HEK293 (cell line): ENCODE data around the gene DLX4.

Experiments
- CTCF ChIA-PET: fragments of 350-600 bp; formaldehyde crosslinking; extraction: SDS; loops from one replicate; lab custom pipeline; 2021; ENCODE audit warnings: antibody characterized with exemption; lab: Yijun Ruan, JAX
- POLR2A ChIA-PET: fragments of 300-600 bp; formaldehyde crosslinking; extraction: SDS; loops from one replicate; lab custom pipeline; 2020; ENCODE audit warnings: antibody characterized with exemption, inconsistent platforms; lab: Yijun Ruan, JAX
- H3K27ac ChIP-seq: fragments of 200-500 bp; sonication (Bioruptor generic); 2 replicates; pipeline ENCODE4 v1.5.1; 2014; ENCODE audit warnings: low read depth, low read length, control low read depth, inconsistent platforms; ENCODE audit errors: extremely low read depth
- H3K36me3 ChIP-seq, 2 experiments: fragments of 200-500 bp in 1 of 2; sonication (Bioruptor generic) in 1 of 2; 1 replicate in 1 of 2; 2 replicates in 1 of 2; pipeline ENCODE4 v1.5.1; 2014 to 2017; ENCODE audit warnings: inconsistent platforms in 2 of 2, low read length in 2 of 2; ENCODE audit not compliant: control insufficient read depth in 2 of 2, insufficient read depth in 1 of 2
- H3K4me1 ChIP-seq: fragments of 200-500 bp; sonication (Bioruptor generic); 2 replicates; pipeline ENCODE4 v1.5.1; 2014; ENCODE audit warnings: mild to moderate bottlenecking, low read length, inconsistent platforms; ENCODE audit not compliant: control insufficient read depth, insufficient read depth
- H3K4me3 ChIP-seq: 2 replicates; pipeline ENCODE4 v1.5.1; 2011; ENCODE audit warnings: low read depth, mild to moderate bottlenecking, control low read depth, low read length, moderate library complexity
- H3K9me3 ChIP-seq: fragments of 200-500 bp; sonication (Bioruptor generic); 2 replicates; pipeline ENCODE4 v1.5.1; 2014; ENCODE audit warnings: low read depth, low read length, inconsistent platforms; ENCODE audit not compliant: control insufficient read depth, insufficient read depth
- GLIS1 ChIP-seq: fragments of 450-650 bp; formaldehyde crosslinking; IDR thresholded peaks from 2 replicates; pipeline ENCODE4 v1.5.1; 2016; ENCODE audit warnings: missing biosample characterization, missing genetic modification characterization
- KLF10 ChIP-seq: fragments of 450-650 bp; IDR thresholded peaks from 2 replicates; pipeline ENCODE4 v1.5.1; 2018; ENCODE audit warnings: missing biosample characterization, mild to moderate bottlenecking, missing genetic modification characterization
- KLF9 ChIP-seq: fragments of 450-650 bp; formaldehyde crosslinking; IDR thresholded peaks from 2 replicates; pipeline ENCODE4 v1.5.1; 2016; ENCODE audit warnings: missing biosample characterization, missing genetic modification characterization, low read depth
- SP2 ChIP-seq: fragments of 450-650 bp; formaldehyde crosslinking; IDR thresholded peaks from 2 replicates; pipeline ENCODE4 v1.5.1; 2016; ENCODE audit warnings: missing biosample characterization, missing genetic modification characterization
- YY2 ChIP-seq: fragments of 450-650 bp; formaldehyde crosslinking; IDR thresholded peaks from 2 replicates; pipeline ENCODE4 v1.5.1; 2016; ENCODE audit warnings: missing biosample characterization, missing genetic modification characterization
- ZNF157 ChIP-seq: fragments of 450-650 bp; formaldehyde crosslinking; IDR thresholded peaks from 2 replicates; pipeline ENCODE4 v1.5.1; 2016; ENCODE audit warnings: missing biosample characterization, missing genetic modification characterization
- ZNF16 ChIP-seq: fragments of 450-650 bp; formaldehyde crosslinking; IDR thresholded peaks from 2 replicates; pipeline ENCODE4 v1.5.1; 2016; ENCODE audit warnings: low read depth, missing biosample characterization, missing genetic modification characterization
- ZNF169 ChIP-seq: fragments of 450-650 bp; formaldehyde crosslinking; IDR thresholded peaks from 2 replicates; pipeline ENCODE4 v1.5.1; 2016; ENCODE audit warnings: missing biosample characterization, missing genetic modification characterization
- ZNF501 ChIP-seq: fragments of 450-650 bp; formaldehyde crosslinking; IDR thresholded peaks from 2 replicates; pipeline ENCODE4 v1.5.1; 2016; ENCODE audit warnings: missing biosample characterization, missing genetic modification characterization
- ZNF521 ChIP-seq: fragments of 450-650 bp; formaldehyde crosslinking; IDR thresholded peaks from 2 replicates; pipeline ENCODE4 v1.5.1; 2017; ENCODE audit warnings: missing biosample characterization, mild to moderate bottlenecking, missing genetic modification characterization
- ZNF558 ChIP-seq: fragments of 450-650 bp; formaldehyde crosslinking; IDR thresholded peaks from 2 replicates; pipeline ENCODE4 v1.5.1; 2016; ENCODE audit warnings: missing biosample characterization, missing genetic modification characterization
- ZNF596 ChIP-seq: fragments of 450-650 bp; IDR thresholded peaks from 2 replicates; pipeline ENCODE4 v1.5.0; 2018; ENCODE audit warnings: missing biosample characterization, mild to moderate bottlenecking, missing genetic modification characterization, moderate library complexity
- ZNF610 ChIP-seq: fragments of 450-650 bp; formaldehyde crosslinking; IDR thresholded peaks from 2 replicates; pipeline ENCODE4 v1.5.1; 2016; ENCODE audit warnings: missing biosample characterization, missing genetic modification characterization, borderline replicate concordance
- ZNF658 ChIP-seq: fragments of 450-650 bp; formaldehyde crosslinking; IDR thresholded peaks from 2 replicates; pipeline ENCODE4; 2016; ENCODE audit warnings: missing biosample characterization, missing genetic modification characterization
- ZNF707 ChIP-seq: fragments of 450-650 bp; formaldehyde crosslinking; IDR thresholded peaks from 2 replicates; pipeline ENCODE4 v1.5.1; 2016; ENCODE audit warnings: missing biosample characterization, missing genetic modification characterization
- ZNF837 ChIP-seq: fragments of 450-650 bp; formaldehyde crosslinking; IDR thresholded peaks from 2 replicates; pipeline ENCODE4 v1.5.1; 2016; ENCODE audit warnings: missing biosample characterization, missing genetic modification characterization
- ZSCAN23 ChIP-seq: fragments of 450-650 bp; formaldehyde crosslinking; IDR thresholded peaks from 2 replicates; pipeline ENCODE4 v1.5.1; 2016; ENCODE audit warnings: missing biosample characterization, missing genetic modification characterization
- TF ChIP-seq, protein P1 (sequence below): fragments of 450-650 bp; formaldehyde crosslinking; IDR thresholded peaks from 2 replicates; pipeline ENCODE4 v1.5.1; 2017; ENCODE audit warnings: missing biosample characterization, missing genetic modification characterization
- TF ChIP-seq, protein P2 (sequence below): fragments of 450-650 bp; formaldehyde crosslinking; IDR thresholded peaks from 2 replicates; pipeline ENCODE4 v1.5.1; 2016; ENCODE audit warnings: missing biosample characterization, missing genetic modification characterization
- TF ChIP-seq, protein P3 (sequence below): fragments of 450-650 bp; formaldehyde crosslinking; IDR thresholded peaks from 2 replicates; pipeline ENCODE4 v1.5.1; 2016; ENCODE audit warnings: missing biosample characterization, missing genetic modification characterization
- TF ChIP-seq, protein P4 (sequence below): fragments of 450-650 bp; formaldehyde crosslinking; IDR thresholded peaks from 2 replicates; pipeline ENCODE4 v1.5.1; 2016; ENCODE audit warnings: missing biosample characterization, missing genetic modification characterization
- TF ChIP-seq, protein P5 (sequence below): fragments of 450-650 bp; formaldehyde crosslinking; IDR thresholded peaks from 2 replicates; pipeline ENCODE4 v1.5.1; 2017; ENCODE audit warnings: missing biosample characterization, missing genetic modification characterization
- TF ChIP-seq, protein P6 (sequence below): fragments of 450-650 bp; formaldehyde crosslinking; IDR thresholded peaks from 2 replicates; pipeline ENCODE4 v1.5.1; 2016; ENCODE audit warnings: missing biosample characterization, missing genetic modification characterization

Gene DLX4

DNA sequence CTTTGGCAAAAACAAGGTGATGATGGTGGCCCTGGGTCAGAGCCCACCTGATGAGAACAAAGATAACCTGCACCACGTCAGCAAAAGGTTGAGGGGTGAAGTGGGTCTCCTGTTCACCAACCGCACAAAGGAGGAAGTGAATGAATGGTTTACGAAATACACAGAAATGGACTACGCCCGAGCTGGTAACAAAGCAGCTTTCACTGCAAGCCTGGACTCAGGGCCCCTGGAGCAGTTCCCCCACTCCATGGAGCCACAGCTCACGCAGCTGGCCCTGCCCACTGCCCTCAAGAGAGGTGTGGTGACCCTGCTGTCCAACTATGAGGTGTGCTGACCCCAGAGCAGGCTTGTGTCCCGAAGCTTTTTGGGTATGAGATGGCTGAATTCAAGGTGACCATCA, 29.7 kb upstream of the DLX4 start (continued):
- TF ChIP-seq, protein P1, sequence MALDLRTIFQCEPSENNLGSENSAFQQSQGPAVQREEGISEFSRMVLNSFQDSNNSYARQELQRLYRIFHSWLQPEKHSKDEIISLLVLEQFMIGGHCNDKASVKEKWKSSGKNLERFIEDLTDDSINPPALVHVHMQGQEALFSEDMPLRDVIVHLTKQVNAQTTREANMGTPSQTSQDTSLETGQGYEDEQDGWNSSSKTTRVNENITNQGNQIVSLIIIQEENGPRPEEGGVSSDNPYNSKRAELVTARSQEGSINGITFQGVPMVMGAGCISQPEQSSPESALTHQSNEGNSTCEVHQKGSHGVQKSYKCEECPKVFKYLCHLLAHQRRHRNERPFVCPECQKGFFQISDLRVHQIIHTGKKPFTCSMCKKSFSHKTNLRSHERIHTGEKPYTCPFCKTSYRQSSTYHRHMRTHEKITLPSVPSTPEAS (tag by site-specific recombination): no peak
- TF ChIP-seq SP2 (tag by site-specific recombination) (no peak), KLF9 (tag by site-specific recombination) (no peak), ZNF157 (no peak)

DNA sequence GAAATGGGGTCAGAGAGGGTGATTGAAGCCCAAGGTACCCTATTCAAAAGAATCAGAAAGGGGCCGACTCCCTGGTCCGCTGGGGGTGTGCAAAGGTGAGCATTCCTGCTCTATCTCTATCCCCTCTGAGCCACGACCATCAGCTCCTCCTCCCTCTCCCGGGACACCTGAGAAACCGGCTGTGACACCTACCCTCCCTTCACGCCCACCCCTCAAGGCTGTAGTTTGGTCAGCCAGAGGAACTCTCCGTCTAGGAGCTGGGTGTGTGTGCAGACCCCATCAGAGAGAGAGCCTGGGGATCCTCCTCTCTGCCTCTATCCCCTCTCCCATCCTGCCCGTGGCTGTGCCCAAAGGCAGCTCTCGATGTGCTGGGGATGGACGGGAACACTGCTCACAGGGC, 27.6 kb upstream of the DLX4 start:
- POLR2A ChIA-PET: interaction anchor here (0.7 kb wide), 1 partner anchor 119 kb away, joined by 3 read pairs; no protein-coding TSS in a partner anchor
- H3K4me3 ChIP-seq: no peak overlapping the region
- no peaks in the 10 kb centered on the region for H3K36me3 ChIP-seq
- H3K4me1 ChIP-seq: no peaks in the 10 kb centered on the region
- TF ChIP-seq ZNF596 (tag by site-specific recombination): no peak
- no peak for TF ChIP-seq ZNF707
- TF ChIP-seq YY2 (tag by site-specific recombination): no peak
- TF ChIP-seq, protein P2, sequence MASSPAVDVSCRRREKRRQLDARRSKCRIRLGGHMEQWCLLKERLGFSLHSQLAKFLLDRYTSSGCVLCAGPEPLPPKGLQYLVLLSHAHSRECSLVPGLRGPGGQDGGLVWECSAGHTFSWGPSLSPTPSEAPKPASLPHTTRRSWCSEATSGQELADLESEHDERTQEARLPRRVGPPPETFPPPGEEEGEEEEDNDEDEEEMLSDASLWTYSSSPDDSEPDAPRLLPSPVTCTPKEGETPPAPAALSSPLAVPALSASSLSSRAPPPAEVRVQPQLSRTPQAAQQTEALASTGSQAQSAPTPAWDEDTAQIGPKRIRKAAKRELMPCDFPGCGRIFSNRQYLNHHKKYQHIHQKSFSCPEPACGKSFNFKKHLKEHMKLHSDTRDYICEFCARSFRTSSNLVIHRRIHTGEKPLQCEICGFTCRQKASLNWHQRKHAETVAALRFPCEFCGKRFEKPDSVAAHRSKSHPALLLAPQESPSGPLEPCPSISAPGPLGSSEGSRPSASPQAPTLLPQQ: no peak
- no peak for TF ChIP-seq ZNF169 (tag by site-specific recombination)
- no peak for TF ChIP-seq ZSCAN23
- TF ChIP-seq ZNF501 (tag by site-specific recombination): no peak
- no peak for TF ChIP-seq ZNF521 (tag by site-specific recombination)
- TF ChIP-seq, all 188 proteins: peak for 0
- CTCF ChIA-PET: interaction anchor here (1.0 to 7.5 kb wide), 4 partner anchors 11 to 61 kb away, joined by 3 to 64 read pairs (median 14); partner anchors contain the start of gene DLX3
- Histone ChIP-seq H3K27ac (no peak overlapping the region), H3K9me3 (no peaks in the 10 kb centered on the region)

DNA sequence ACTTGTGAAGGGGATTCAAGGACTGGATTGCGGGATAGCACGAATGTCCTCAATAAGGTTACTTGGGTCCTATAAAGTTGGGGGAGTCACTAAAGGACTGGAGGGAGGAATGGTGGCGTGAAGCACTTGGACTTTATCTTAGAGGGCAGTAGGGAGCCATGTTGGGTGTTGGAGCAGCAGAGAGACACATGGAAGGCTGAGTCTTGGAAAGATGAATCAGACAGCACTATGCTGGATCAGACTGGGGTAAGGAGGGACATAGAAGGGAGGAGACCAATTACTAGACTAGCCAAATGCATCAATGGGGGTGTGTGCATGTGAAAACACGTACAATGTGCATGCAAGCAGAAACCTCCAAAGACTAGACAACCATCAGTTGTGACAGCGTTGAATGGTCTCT, 26.0 kb upstream of the DLX4 start:
- TF ChIP-seq KLF10 (tag by site-specific recombination): no peak
- peak; percentile 91 for TF ChIP-seq ZNF16
- TF ChIP-seq, protein P3, sequence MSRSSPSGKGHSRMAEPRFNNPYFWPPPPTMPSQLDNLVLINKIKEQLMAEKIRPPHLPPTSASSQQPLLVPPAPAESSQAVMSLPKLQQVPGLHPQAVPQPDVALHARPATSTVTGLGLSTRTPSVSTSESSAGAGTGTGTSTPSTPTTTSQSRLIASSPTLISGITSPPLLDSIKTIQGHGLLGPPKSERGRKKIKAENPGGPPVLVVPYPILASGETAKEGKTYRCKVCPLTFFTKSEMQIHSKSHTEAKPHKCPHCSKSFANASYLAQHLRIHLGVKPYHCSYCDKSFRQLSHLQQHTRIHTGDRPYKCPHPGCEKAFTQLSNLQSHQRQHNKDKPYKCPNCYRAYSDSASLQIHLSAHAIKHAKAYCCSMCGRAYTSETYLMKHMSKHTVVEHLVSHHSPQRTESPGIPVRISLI (tag by site-specific recombination): no peak
- no peak for TF ChIP-seq YY2 (tag by site-specific recombination)
- TF ChIP-seq ZNF658 (tag by site-specific recombination): no peak
- TF ChIP-seq, protein P4, sequence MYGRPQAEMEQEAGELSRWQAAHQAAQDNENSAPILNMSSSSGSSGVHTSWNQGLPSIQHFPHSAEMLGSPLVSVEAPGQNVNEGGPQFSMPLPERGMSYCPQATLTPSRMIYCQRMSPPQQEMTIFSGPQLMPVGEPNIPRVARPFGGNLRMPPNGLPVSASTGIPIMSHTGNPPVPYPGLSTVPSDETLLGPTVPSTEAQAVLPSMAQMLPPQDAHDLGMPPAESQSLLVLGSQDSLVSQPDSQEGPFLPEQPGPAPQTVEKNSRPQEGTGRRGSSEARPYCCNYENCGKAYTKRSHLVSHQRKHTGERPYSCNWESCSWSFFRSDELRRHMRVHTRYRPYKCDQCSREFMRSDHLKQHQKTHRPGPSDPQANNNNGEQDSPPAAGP: peak; percentile 47; the same call in 1 of the 2 replicates
- TF ChIP-seq ZNF558 (tag by site-specific recombination): no peak
- TF ChIP-seq GLIS1: no peak
- no peak for TF ChIP-seq ZNF610
- no peak for TF ChIP-seq ZNF837 (tag by site-specific recombination)
- TF ChIP-seq, protein P5, sequence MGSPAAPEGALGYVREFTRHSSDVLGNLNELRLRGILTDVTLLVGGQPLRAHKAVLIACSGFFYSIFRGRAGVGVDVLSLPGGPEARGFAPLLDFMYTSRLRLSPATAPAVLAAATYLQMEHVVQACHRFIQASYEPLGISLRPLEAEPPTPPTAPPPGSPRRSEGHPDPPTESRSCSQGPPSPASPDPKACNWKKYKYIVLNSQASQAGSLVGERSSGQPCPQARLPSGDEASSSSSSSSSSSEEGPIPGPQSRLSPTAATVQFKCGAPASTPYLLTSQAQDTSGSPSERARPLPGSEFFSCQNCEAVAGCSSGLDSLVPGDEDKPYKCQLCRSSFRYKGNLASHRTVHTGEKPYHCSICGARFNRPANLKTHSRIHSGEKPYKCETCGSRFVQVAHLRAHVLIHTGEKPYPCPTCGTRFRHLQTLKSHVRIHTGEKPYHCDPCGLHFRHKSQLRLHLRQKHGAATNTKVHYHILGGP (tag by site-specific recombination): no peak
- TF ChIP-seq, protein P6, sequence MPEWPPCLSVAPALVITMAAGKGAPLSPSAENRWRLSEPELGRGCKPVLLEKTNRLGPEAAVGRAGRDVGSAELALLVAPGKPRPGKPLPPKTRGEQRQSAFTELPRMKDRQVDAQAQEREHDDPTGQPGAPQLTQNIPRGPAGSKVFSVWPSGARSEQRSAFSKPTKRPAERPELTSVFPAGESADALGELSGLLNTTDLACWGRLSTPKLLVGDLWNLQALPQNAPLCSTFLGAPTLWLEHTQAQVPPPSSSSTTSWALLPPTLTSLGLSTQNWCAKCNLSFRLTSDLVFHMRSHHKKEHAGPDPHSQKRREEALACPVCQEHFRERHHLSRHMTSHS (tag by site-specific recombination): no peak
- CTCF ChIA-PET: interaction anchor here (0.7 to 7.5 kb wide), 5 partner anchors 9 to 90 kb away, joined by 3 to 64 read pairs (median 3); no protein-coding TSS in a partner anchor
- H3K4me1 ChIP-seq: no peaks in the 10 kb centered on the region
- H3K27ac ChIP-seq: no peak overlapping the region
- POLR2A ChIA-PET: no interaction called here
- H3K4me3 ChIP-seq: no peak overlapping the region
- no peaks in the 10 kb centered on the region for H3K9me3 ChIP-seq
- no peaks in the 10 kb centered on the region for H3K36me3 ChIP-seq
